OCI-LY1 (cell line): Measurements from ENCODE around the gene IPMK.

ENCODE experiments used
- H2AFZ ChIP-seq: fragments of 200-600 bp; sonication (generic), shearing (Covaris generic); 2 replicates; pipeline ENCODE4 v1.6.0; 2014; ENCODE audit warnings: antibody characterized with exemption, mild to moderate bottlenecking, low read length
- H3F3A ChIP-seq: fragments of 200-600 bp; sonication (generic), shearing (Covaris generic); 2 replicates; pipeline ENCODE4 v1.6.0; 2014; ENCODE audit warnings: mild to moderate bottlenecking, antibody characterized with exemption, low read length, moderate library complexity; ENCODE audit not compliant: insufficient read depth
- H3K27ac ChIP-seq: fragments of 200-600 bp; sonication (generic); 2 replicates; pipeline ENCODE4 v1.5.1; 2014; ENCODE audit warnings: low read length, mixed run types, mild to moderate bottlenecking, low read depth; ENCODE audit not compliant: poor library complexity, severe bottlenecking
- H3K27me3 ChIP-seq: fragments of 200-600 bp; sonication (generic); 2 replicates; pipeline ENCODE4 v1.6.0; 2014; ENCODE audit warnings: antibody characterized with exemption, mild to moderate bottlenecking, low read length, moderate library complexity; ENCODE audit not compliant: insufficient read depth
- H3K36me3 ChIP-seq: fragments of 200-600 bp; sonication (generic); 2 replicates; pipeline ENCODE4 v1.6.1; 2014; ENCODE audit warnings: mild to moderate bottlenecking, antibody characterized with exemption, low read length, moderate library complexity, mixed read lengths; ENCODE audit not compliant: insufficient read depth
- H3K4me1 ChIP-seq: fragments of 200-600 bp; sonication (generic); 2 replicates; pipeline ENCODE4 v1.5.1; 2014; ENCODE audit warnings: mild to moderate bottlenecking, low read length, moderate library complexity; ENCODE audit not compliant: insufficient read depth, severe bottlenecking
- H3K4me2 ChIP-seq: fragments of 200-600 bp; sonication (generic), shearing (Covaris generic); 2 replicates; pipeline ENCODE4 v1.6.1; 2014; ENCODE audit warnings: low read length
- H3K4me3 ChIP-seq: fragments of 200-600 bp; sonication (generic); 2 replicates; pipeline ENCODE4 v1.5.1; 2014; ENCODE audit warnings: low read length, low read depth, mild to moderate bottlenecking, mixed read lengths; ENCODE audit not compliant: poor library complexity, severe bottlenecking
- H3K79me2 ChIP-seq: fragments of 200-600 bp; shearing (Covaris generic); 2 replicates; pipeline ENCODE4 v1.6.1; 2016; ENCODE audit warnings: mixed run types, low read length, mixed read lengths; ENCODE audit not compliant: insufficient read depth
- H3K9ac ChIP-seq: fragments of 200-600 bp; sonication (generic), shearing (Covaris generic); 2 replicates; pipeline ENCODE4 v1.6.1; 2014; ENCODE audit warnings: mild to moderate bottlenecking, low read length, mixed read lengths
- H3K9me2 ChIP-seq: fragments of 200-600 bp; sonication (generic), shearing (Covaris generic); 2 replicates; pipeline ENCODE4 v1.6.1; 2014; ENCODE audit warnings: low read depth, mild to moderate bottlenecking, low read length, mixed read lengths
- H3K9me3 ChIP-seq: fragments of 200-600 bp; shearing (Covaris generic); 2 replicates; pipeline ENCODE4 v1.6.1; 2014; ENCODE audit warnings: low read length, mixed read lengths
- H4K20me1 ChIP-seq: fragments of 200-600 bp; sonication (generic), shearing (Covaris generic); 2 replicates; pipeline ENCODE4 v1.6.0; 2016; ENCODE audit warnings: mild to moderate bottlenecking, low read length; ENCODE audit not compliant: insufficient read depth
- EZH2 ChIP-seq: fragments of 200-600 bp; sonication (generic), shearing (Covaris generic); IDR thresholded peaks from 2 replicates; pipeline ENCODE4 v1.8.0; 2017; ENCODE audit warnings: borderline replicate concordance, mixed run types, mild to moderate bottlenecking, antibody characterized with exemption, low read length, moderate library complexity, mixed read lengths
- TF ChIP-seq, protein P1 (sequence below): fragments of 200-600 bp; sonication (generic), shearing (Covaris generic); IDR thresholded peaks from 2 replicates; pipeline ENCODE4 v1.5.1; 2017; ENCODE audit warnings: mild to moderate bottlenecking, antibody characterized with exemption, low read length, moderate library complexity, mixed read lengths

IPMK gene

GRCh38 chr10:58177362-58177947, 90.2 kb downstream of the IPMK start:
- Histone ChIP-seq H3K9ac (no peak overlapping the region), H3K27ac (no peak overlapping the region), H3K4me1 (no peaks in the 10 kb centered on the region), H4K20me1 (no peaks in the 10 kb centered on the region), H3K79me2 (no peaks in the 10 kb centered on the region), H2AFZ (no peak overlapping the region), H3K36me3 (no peaks in the 10 kb centered on the region), H3K27me3 (no peaks in the 10 kb centered on the region), H3K4me2 (no peak overlapping the region), H3K9me3 (no peaks in the 10 kb centered on the region), H3K9me2 (no peaks in the 10 kb centered on the region), H3F3A (no peaks in the 10 kb centered on the region), H3K4me3 (no peak overlapping the region)
- TF ChIP-seq EZH2: no peak
- TF ChIP-seq, protein P1, sequence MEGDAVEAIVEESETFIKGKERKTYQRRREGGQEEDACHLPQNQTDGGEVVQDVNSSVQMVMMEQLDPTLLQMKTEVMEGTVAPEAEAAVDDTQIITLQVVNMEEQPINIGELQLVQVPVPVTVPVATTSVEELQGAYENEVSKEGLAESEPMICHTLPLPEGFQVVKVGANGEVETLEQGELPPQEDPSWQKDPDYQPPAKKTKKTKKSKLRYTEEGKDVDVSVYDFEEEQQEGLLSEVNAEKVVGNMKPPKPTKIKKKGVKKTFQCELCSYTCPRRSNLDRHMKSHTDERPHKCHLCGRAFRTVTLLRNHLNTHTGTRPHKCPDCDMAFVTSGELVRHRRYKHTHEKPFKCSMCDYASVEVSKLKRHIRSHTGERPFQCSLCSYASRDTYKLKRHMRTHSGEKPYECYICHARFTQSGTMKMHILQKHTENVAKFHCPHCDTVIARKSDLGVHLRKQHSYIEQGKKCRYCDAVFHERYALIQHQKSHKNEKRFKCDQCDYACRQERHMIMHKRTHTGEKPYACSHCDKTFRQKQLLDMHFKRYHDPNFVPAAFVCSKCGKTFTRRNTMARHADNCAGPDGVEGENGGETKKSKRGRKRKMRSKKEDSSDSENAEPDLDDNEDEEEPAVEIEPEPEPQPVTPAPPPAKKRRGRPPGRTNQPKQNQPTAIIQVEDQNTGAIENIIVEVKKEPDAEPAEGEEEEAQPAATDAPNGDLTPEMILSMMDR: peak; percentile 65

DNA sequence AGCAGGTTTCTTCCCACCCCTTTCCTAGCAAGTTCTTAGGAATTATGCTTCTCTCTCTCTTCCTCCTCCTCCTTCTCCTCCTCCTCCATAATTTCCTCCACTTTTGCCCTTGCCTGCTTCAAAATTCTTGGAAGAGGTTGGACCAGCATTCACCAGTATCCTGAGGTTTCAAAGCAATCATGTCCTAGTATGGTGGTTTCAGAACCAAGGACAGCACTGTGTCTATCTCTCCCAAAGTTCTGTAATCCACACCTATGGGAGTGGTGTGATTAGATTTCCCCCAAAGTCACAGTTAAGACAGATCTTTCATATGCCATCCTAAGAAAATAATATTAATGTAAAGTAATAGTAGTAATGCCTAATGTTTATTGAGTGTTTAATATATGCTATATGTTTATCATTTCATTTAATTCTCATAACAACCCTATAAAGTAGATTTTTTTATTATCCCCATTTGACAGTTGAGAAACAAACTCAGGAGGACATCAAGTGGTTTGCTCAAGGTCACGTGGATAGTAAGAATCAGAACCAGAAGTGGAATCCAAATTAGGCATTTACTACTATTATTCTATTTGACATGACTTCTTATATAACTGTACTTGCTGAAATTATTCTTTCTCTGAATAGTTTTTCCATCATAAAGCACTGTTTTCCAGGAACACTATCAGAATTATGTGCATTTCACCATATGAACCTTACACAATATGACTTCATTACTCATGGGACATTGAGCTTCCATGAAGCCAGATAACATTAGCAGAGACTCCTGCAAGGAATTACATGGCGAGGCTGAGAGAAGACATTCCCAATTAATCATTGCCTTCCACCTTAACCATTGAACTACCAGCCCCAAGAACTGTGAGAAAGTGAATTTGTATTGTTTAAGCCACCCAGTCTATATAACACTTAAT, 91.4 kb downstream of the IPMK start:
- Histone ChIP-seq H3K4me3 (no peak overlapping the region), H3K27ac (no peak overlapping the region), H3K79me2 (no peaks in the 10 kb centered on the region), H3K4me1 (no peaks in the 10 kb centered on the region), H4K20me1 (no peaks in the 10 kb centered on the region), H3K36me3 (no peaks in the 10 kb centered on the region), H3K4me2 (no peak overlapping the region), H2AFZ (no peak overlapping the region), H3K9me2 (no peaks in the 10 kb centered on the region), H3K27me3 (no peaks in the 10 kb centered on the region), H3F3A (no peaks in the 10 kb centered on the region), H3K9ac (no peak overlapping the region), H3K9me3 (no peaks in the 10 kb centered on the region)
- TF ChIP-seq, protein P1: no peak
- TF ChIP-seq EZH2: no peak

GRCh38 chr10:58174831-58175230, 92.9 kb downstream of the IPMK start:
- Histone ChIP-seq H4K20me1 (no peaks in the 10 kb centered on the region), H3K27me3 (no peaks in the 10 kb centered on the region), H3K4me1 (no peaks in the 10 kb centered on the region), H3K9me3 (no peaks in the 10 kb centered on the region), H3K4me3 (no peak overlapping the region), H2AFZ (no peak overlapping the region), H3K79me2 (no peaks in the 10 kb centered on the region), H3K27ac (no peak overlapping the region), H3F3A (no peaks in the 10 kb centered on the region), H3K4me2 (no peak overlapping the region), H3K9me2 (no peaks in the 10 kb centered on the region), H3K36me3 (no peaks in the 10 kb centered on the region), H3K9ac (no peak overlapping the region)
- TF ChIP-seq, protein P1: no peak
- TF ChIP-seq EZH2: no peak
